AG04450 (cell line): ENCODE results near the gene MID1. TPM values are rescaled to one million over a fixed set of nuclear protein-coding genes. Genes with fewer than 3 reads are reported as not detected.

Source experiments
- CTCF ChIA-PET: fragments of 300-600, 350-600 bp; formaldehyde crosslinking; extraction: SDS; loops from one replicate; lab custom pipeline; 2022; ENCODE audit warnings: antibody characterized with exemption, inconsistent platforms; lab: Charles Lee
- POLR2A ChIA-PET: fragments of 350-600 bp; formaldehyde crosslinking; extraction: SDS; loops from one replicate; lab custom pipeline; 2021; ENCODE audit warnings: antibody characterized with exemption, inconsistent platforms; lab: Yijun Ruan, JAX
- DNase-seq: peaks from one replicate; pipeline ENCODE4 v3.0.0-alpha.2; 2011; ENCODE audit warnings: low read depth, low spot score
- H3K27ac ChIP-seq: one replicate; pipeline ENCODE4 v1.5.1; 2012; ENCODE audit warnings: low read depth, low read length, control low read depth
- H3K27me3 ChIP-seq: one replicate; pipeline ENCODE4 v1.6.0; 2012; ENCODE audit warnings: low read length; ENCODE audit not compliant: control insufficient read depth, insufficient read depth
- H3K4me3 ChIP-seq: 2 replicates; pipeline ENCODE4 v1.5.1; 2011; ENCODE audit warnings: mild to moderate bottlenecking, low read depth, low read length, control low read depth
- H3K9me3 ChIP-seq: 2 replicates; pipeline ENCODE4 v1.5.1; 2012; ENCODE audit warnings: low read length; ENCODE audit not compliant: control insufficient read depth, insufficient read depth
- CTCF ChIP-seq: IDR thresholded peaks from 2 replicates; pipeline ENCODE4 v1.5.1; 2011; ENCODE audit warnings: low read depth, low read length, control low read depth, inconsistent platforms
- polyA plus RNA-seq: library from polyadenylated mRNA; depleted of rRNA; stranded (reverse); fragments of >200 nt; gene quantifications from 2 replicates; pipeline ENCODE4 v1.2.3, GENCODE V29; 2011

Gene MID1
- polyA plus RNA-seq, 1 experiment, result 37.5 TPM

DNA sequence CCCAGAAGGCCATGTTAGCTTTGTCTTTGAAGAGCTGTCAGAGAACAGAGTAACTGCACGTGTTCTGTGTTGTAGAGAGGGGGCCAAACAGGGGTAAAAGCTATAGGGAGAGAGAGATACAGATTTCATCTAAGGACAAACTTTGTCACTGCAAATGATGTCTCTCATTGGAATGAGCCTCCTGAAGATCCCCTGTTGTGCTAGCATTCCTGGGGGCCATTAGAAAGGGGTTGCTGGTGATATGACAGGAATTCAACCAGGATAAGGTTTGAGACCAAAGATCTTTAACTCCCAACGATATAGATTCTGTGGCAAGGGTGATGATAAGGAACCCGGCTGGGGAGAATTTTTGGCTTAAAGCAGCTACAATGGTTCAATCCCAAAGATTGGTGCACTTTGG lies 16.8 kb downstream of the MID1 start:
- Histone ChIP-seq H3K27ac (no peak overlapping the region), H3K27me3 (no peaks in the 10 kb centered on the region), H3K9me3 (no peaks in the 10 kb centered on the region), H3K4me3 (no peak overlapping the region)
- CTCF ChIA-PET, result interaction anchor here (1.4 to 1.5 kb wide), 2 partner anchors 12 to 413 kb away, joined by 4 to 7 read pairs; no protein-coding TSS in a partner anchor
- TF ChIP-seq CTCF, result no peak
- POLR2A ChIA-PET, result no interaction called here
- no peak for DNase-seq

- Histone ChIP-seq H3K4me3 (no peak overlapping the region), H3K9me3 (no peaks in the 10 kb centered on the region), H3K27ac (no peak overlapping the region), H3K27me3 (no peaks in the 10 kb centered on the region)
- ChIA-PET CTCF (interaction anchor here (1.5 kb wide), 1 partner anchor 412 kb away, joined by 7 read pairs; no protein-coding TSS in a partner anchor), POLR2A (interaction anchor here (0.7 kb wide), 1 partner anchor 107 kb away, joined by 4 read pairs; no protein-coding TSS in a partner anchor)
- DNase-seq, result no peak
- TF ChIP-seq CTCF, result no peak
Observed at GRCh38 chrX:10602646-10603045, 17.7 kb downstream of the MID1 start.

- Histone ChIP-seq H3K4me3 (no peak overlapping the region), H3K27me3 (no peaks in the 10 kb centered on the region), H3K27ac (no peak overlapping the region), H3K9me3 (no peaks in the 10 kb centered on the region)
- ChIA-PET CTCF (interaction anchor here (1.3 to 1.7 kb wide), 2 partner anchors 15 to 410 kb away, joined by 3 to 5 read pairs; no protein-coding TSS in a partner anchor), POLR2A (no interaction called here)
- DNase-seq, result no peak
- TF ChIP-seq CTCF, result no peak
Observed at GRCh38 chrX:10600479-10600878, 19.9 kb downstream of the MID1 start.

DNA sequence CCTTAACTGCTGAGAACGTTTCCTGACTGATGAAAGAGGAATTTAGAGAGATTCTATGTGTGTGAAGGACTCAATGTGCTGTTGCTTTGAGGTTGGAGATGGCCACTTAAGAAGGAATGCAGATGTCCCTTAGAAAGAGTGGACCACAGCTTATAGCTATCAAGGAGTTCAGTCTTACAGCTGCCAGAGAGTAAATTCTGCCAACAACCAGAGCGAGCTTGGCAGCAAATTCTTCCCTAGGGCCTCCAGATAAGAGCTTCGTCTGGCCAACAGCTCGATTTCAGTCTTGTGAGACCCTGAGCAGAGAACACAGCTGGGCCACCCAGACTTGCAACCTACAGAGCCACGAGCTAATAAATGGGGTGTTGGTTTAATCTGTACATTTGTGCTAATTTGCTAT lies 21.8 kb downstream of the MID1 start:
- POLR2A ChIA-PET, result no interaction called here
- H3K27ac ChIP-seq, result no peak overlapping the region

More for the DNA sequence above, 21.8 kb downstream of the MID1 start:
- Histone ChIP-seq H3K27me3 (no peaks in the 10 kb centered on the region), H3K9me3 (no peaks in the 10 kb centered on the region), H3K4me3 (no peak overlapping the region)
- DNase-seq, result no peak
- CTCF ChIA-PET, result interaction anchor here (2.4 kb wide), 1 partner anchor 408 kb away, joined by 11 read pairs; no protein-coding TSS in a partner anchor
- no peak for TF ChIP-seq CTCF
